T-helper 1 cell treated with Interleukin-12 subunit alpha and Interleukin-12 subunit beta and Interleukin-4 antibody, amounts not matched to agents 30 μg/mL and 1 μg/mL, for 36 hours (primary cell): ENCODE measurements around the gene ARMH3.

Source experiments
- H3K27ac Mint-ChIP-seq: one replicate; pipeline ENCODE4 v1.8.0; 2021; ENCODE audit warnings: mild to moderate bottlenecking, mixed read lengths
- H3K27me3 Mint-ChIP-seq: one replicate; pipeline ENCODE4 v1.8.0; 2021; ENCODE audit warnings: low read depth, mixed read lengths
- H3K36me3 Mint-ChIP-seq: one replicate; pipeline ENCODE4 v1.8.0; 2021; ENCODE audit warnings: low read depth, mixed read lengths
- H3K4me1 Mint-ChIP-seq: one replicate; pipeline ENCODE4 v1.8.0; 2021; ENCODE audit warnings: low read depth, mixed read lengths
- H3K4me3 Mint-ChIP-seq: one replicate; pipeline ENCODE4 v1.8.0; 2021; ENCODE audit warnings: mild to moderate bottlenecking, moderate library complexity, mixed read lengths
- H3K9me3 Mint-ChIP-seq: one replicate; pipeline ENCODE4 v1.8.0; 2021; ENCODE audit warnings: mixed read lengths

The ARMH3 gene

GRCh38 chr10:101797403-101798059, 258.4 kb downstream of the ARMH3 start:
- Mint-ChIP-seq H3K27ac (no peak overlapping the region), H3K4me1 (peaks cover 13% of the 10 kb centered on the region), H3K4me3 (no peak overlapping the region), H3K36me3 (peaks cover 65% of the 10 kb centered on the region), H3K9me3 (no peaks in the 10 kb centered on the region), H3K27me3 (no peaks in the 10 kb centered on the region)
